DND-41 (cell line): ENCODE results near the gene MED12.

Source experiments
- ATAC-seq: fragments of 200-7000 bp; cut with Tn5 transposase; 3 replicates; pipeline ENCODE4 v1.9.1; 2021; ENCODE audit warnings: low read depth; ENCODE audit not compliant: insufficient read depth
- DNase-seq: peaks from one replicate; pipeline ENCODE4 v3.0.0-alpha.2; 2020
- H2AFZ ChIP-seq: 2 replicates; pipeline ENCODE4 v1.6.0; 2012; ENCODE audit warnings: low read depth, low read length
- H3K27ac ChIP-seq: 2 replicates; pipeline ENCODE4 v1.5.1; 2012; ENCODE audit warnings: low read length, inconsistent platforms
- H3K27me3 ChIP-seq: fragments of 200-600 bp; sonication (generic); 2 replicates; pipeline ENCODE4 v1.6.0; 2012; ENCODE audit warnings: low read length, mild to moderate bottlenecking, inconsistent platforms; ENCODE audit not compliant: insufficient read depth, poor library complexity
- H3K36me3 ChIP-seq: 2 replicates; pipeline ENCODE4 v1.5.1; 2012; ENCODE audit warnings: low read length, inconsistent platforms; ENCODE audit not compliant: insufficient read depth
- H3K4me1 ChIP-seq: 2 replicates; pipeline ENCODE4 v1.5.1; 2012; ENCODE audit warnings: mild to moderate bottlenecking, low read length; ENCODE audit not compliant: insufficient read depth
- H3K4me2 ChIP-seq: 2 replicates; pipeline ENCODE4 v1.6.0; 2012; ENCODE audit warnings: mild to moderate bottlenecking, moderate library complexity, low read length, inconsistent platforms; ENCODE audit not compliant: insufficient read depth
- H3K4me3 ChIP-seq, 2 experiments: fragments of 200-600 bp in 1 of 2; shearing (Covaris generic) in 1 of 2; 2 replicates each; pipeline ENCODE4 v1.5.1; 2012 to 2016; ENCODE audit warnings: inconsistent platforms in 2 of 2, low read length in 2 of 2, mild to moderate bottlenecking in 2 of 2, low read depth in 1 of 2, moderate library complexity in 1 of 2
- H3K79me2 ChIP-seq: 2 replicates; pipeline ENCODE4 v1.6.0; 2012; ENCODE audit warnings: low read length, inconsistent platforms; ENCODE audit not compliant: insufficient read depth
- H3K9ac ChIP-seq: 2 replicates; pipeline ENCODE4 v1.6.0; 2012; ENCODE audit warnings: low read depth, mild to moderate bottlenecking, inconsistent platforms, low read length, moderate library complexity
- H3K9me3 ChIP-seq: 2 replicates; pipeline ENCODE4 v1.5.1; 2012; ENCODE audit warnings: low read length, moderate library complexity, mild to moderate bottlenecking, inconsistent platforms; ENCODE audit not compliant: insufficient read depth, severe bottlenecking
- H4K20me1 ChIP-seq: 2 replicates; pipeline ENCODE4 v1.6.0; 2012; ENCODE audit warnings: low read length; ENCODE audit not compliant: insufficient read depth
- CTCF ChIP-seq: IDR thresholded peaks from 2 replicates; pipeline ENCODE4 v1.5.1; 2012; ENCODE audit warnings: borderline replicate concordance, low read length, moderate library complexity, mild to moderate bottlenecking; ENCODE audit not compliant: poor library complexity, severe bottlenecking; ENCODE audit errors: extremely low read depth
- EZH2 ChIP-seq: IDR thresholded peaks from 3 replicates; pipeline ENCODE4 v1.6.1; 2012; ENCODE audit warnings: borderline replicate concordance, low read depth, mild to moderate bottlenecking, moderate library complexity, low read length, inconsistent platforms; ENCODE audit not compliant: severe bottlenecking

Gene MED12

GRCh38 chrX:71191248-71191647 is 72.9 kb downstream of the MED12 start:
- ATAC-seq, result no peak
- TF ChIP-seq CTCF, result no peak
- no peak for TF ChIP-seq EZH2
- Histone ChIP-seq H3K4me1 (peaks cover 11% of the 10 kb centered on the region), H3K9me3 (no peaks in the 10 kb centered on the region), H3K4me2 (no peak overlapping the region), H3K36me3 (no peaks in the 10 kb centered on the region), H4K20me1 (no peaks in the 10 kb centered on the region), H3K9ac (no peak overlapping the region), H3K4me3 (no peak overlapping the region), H3K27me3 (no peaks in the 10 kb centered on the region), H2AFZ (no peak overlapping the region), H3K79me2 (peaks cover 31% of the 10 kb centered on the region), H3K27ac (peak overlapping the region; percentile 31)
- no peak for DNase-seq
